ENCODE results near the gene SP140L.
"Not testable (repeated sequence)": the region's sequence is repeated elsewhere in the genome, so short reads cannot be mapped to it uniquely, and the experiment has no call there.

Gene SP140L

GRCh38 chr2:230400041-230400440 lies 73.0 kb downstream of the SP140L start:
- H3K4me3 Mint-ChIP-seq: no peak overlapping the region
- H3K36me3 Mint-ChIP-seq: peaks cover 44% of the 10 kb centered on the region
- no peaks in the 10 kb centered on the region for H3K27me3 Mint-ChIP-seq
- H3K27ac Mint-ChIP-seq: peak overlapping the region; percentile 72
- H3K9me3 Mint-ChIP-seq: no peaks in the 10 kb centered on the region
- H3K4me1 Mint-ChIP-seq: peaks cover 4% of the 10 kb centered on the region

- no peaks in the 10 kb centered on the region for H3K9me3 Mint-ChIP-seq
- H3K4me1 Mint-ChIP-seq: peaks cover 4% of the 10 kb centered on the region
- H3K27ac Mint-ChIP-seq: peak overlapping the region; percentile 72
- no peaks in the 10 kb centered on the region for H3K27me3 Mint-ChIP-seq
- peaks cover 40% of the 10 kb centered on the region for H3K36me3 Mint-ChIP-seq
- H3K4me3 Mint-ChIP-seq: no peak overlapping the region
Measured at GRCh38 chr2:230400454-230400853, 73.5 kb downstream of the SP140L start.

- peaks cover 34% of the 10 kb centered on the region for H3K36me3 Mint-ChIP-seq
- not testable (repeated sequence) for H3K4me1 Mint-ChIP-seq, H3K27me3 Mint-ChIP-seq, H3K4me3 Mint-ChIP-seq, H3K9me3 Mint-ChIP-seq, H3K27ac Mint-ChIP-seq
Measured at GRCh38 chr2:230401026-230401425, 74.0 kb downstream of the SP140L start.

- no peak overlapping the region for H3K27ac Mint-ChIP-seq
- H3K36me3 Mint-ChIP-seq: peaks cover 30% of the 10 kb centered on the region
Measured at GRCh38 chr2:230403746-230404145, 76.8 kb downstream of the SP140L start.

GRCh38 chr2:230405824-230406223 lies 78.8 kb downstream of the SP140L start:
- peaks cover 35% of the 10 kb centered on the region for H3K4me1 Mint-ChIP-seq
- H3K9me3 Mint-ChIP-seq: no peaks in the 10 kb centered on the region
- H3K36me3 Mint-ChIP-seq: peaks cover 26% of the 10 kb centered on the region
- peak overlapping the region; percentile 55 for H3K27ac Mint-ChIP-seq
- H3K4me3 Mint-ChIP-seq: no peak overlapping the region
- no peaks in the 10 kb centered on the region for H3K27me3 Mint-ChIP-seq

More at GRCh38 chr2:230403746-230404145, 76.8 kb downstream of the SP140L start:
- Mint-ChIP-seq H3K4me3 (no peak overlapping the region), H3K9me3 (no peaks in the 10 kb centered on the region), H3K27me3 (no peaks in the 10 kb centered on the region), H3K4me1 (peaks cover 17% of the 10 kb centered on the region)

- Mint-ChIP-seq H3K4me3 (no peak overlapping the region), H3K36me3 (peaks cover 18% of the 10 kb centered on the region), H3K4me1 (peaks cover 57% of the 10 kb centered on the region), H3K27ac (peak overlapping the region; percentile 65), H3K27me3 (no peaks in the 10 kb centered on the region), H3K9me3 (no peaks in the 10 kb centered on the region)
Measured at GRCh38 chr2:230408244-230408842, 81.3 kb downstream of the SP140L start.

- H3K9me3 Mint-ChIP-seq: not testable (repeated sequence)
- H3K4me1 Mint-ChIP-seq: peaks cover 66% of the 10 kb centered on the region
Measured at GRCh38 chr2:230409316-230409715, 82.3 kb downstream of the SP140L start.

GRCh38 chr2:230410263-230410662 lies 83.3 kb downstream of the SP140L start:
- Mint-ChIP-seq H3K36me3 (peaks cover 7% of the 10 kb centered on the region), H3K27me3 (no peaks in the 10 kb centered on the region), H3K27ac (peak overlapping the region; percentile 35)

More at GRCh38 chr2:230409316-230409715, 82.3 kb downstream of the SP140L start:
- not testable (repeated sequence) for H3K27me3 Mint-ChIP-seq, H3K4me3 Mint-ChIP-seq
- peaks cover 12% of the 10 kb centered on the region for H3K36me3 Mint-ChIP-seq
- H3K27ac Mint-ChIP-seq: peak overlapping the region; percentile 35

GRCh38 chr2:230410861-230411569 lies 84.0 kb downstream of the SP140L start:
- Mint-ChIP-seq H3K4me3 (peak overlapping the region; percentile 96), H3K27me3 (no peaks in the 10 kb centered on the region), H3K27ac (peak overlapping the region; percentile 97), H3K36me3 (peaks cover 7% of the 10 kb centered on the region), H3K4me1 (peaks cover 83% of the 10 kb centered on the region), H3K9me3 (no peaks in the 10 kb centered on the region)

More at GRCh38 chr2:230410263-230410662, 83.3 kb downstream of the SP140L start:
- H3K4me3 Mint-ChIP-seq: no peak overlapping the region
- H3K4me1 Mint-ChIP-seq: peaks cover 76% of the 10 kb centered on the region
- no peaks in the 10 kb centered on the region for H3K9me3 Mint-ChIP-seq

GRCh38 chr2:230411570-230412370 lies 84.8 kb downstream of the SP140L start:
- H3K27me3 Mint-ChIP-seq: no peaks in the 10 kb centered on the region
- peaks cover 84% of the 10 kb centered on the region for H3K4me1 Mint-ChIP-seq
- H3K27ac Mint-ChIP-seq: peak overlapping the region; percentile 97
- H3K36me3 Mint-ChIP-seq: peaks cover 3% of the 10 kb centered on the region
- no peaks in the 10 kb centered on the region for H3K9me3 Mint-ChIP-seq
- H3K4me3 Mint-ChIP-seq: peak overlapping the region; percentile 96

GRCh38 chr2:230412371-230412711 lies 85.3 kb downstream of the SP140L start:
- Mint-ChIP-seq H3K27ac (peak overlapping the region; percentile 90), H3K4me3 (peak overlapping the region; percentile 96), H3K36me3 (no peaks in the 10 kb centered on the region), H3K9me3 (no peaks in the 10 kb centered on the region), H3K27me3 (no peaks in the 10 kb centered on the region), H3K4me1 (peaks cover 80% of the 10 kb centered on the region)

- Mint-ChIP-seq H3K9me3 (no peaks in the 10 kb centered on the region), H3K4me3 (peak overlapping the region; percentile 96), H3K27me3 (no peaks in the 10 kb centered on the region), H3K36me3 (peaks cover 2% of the 10 kb centered on the region), H3K4me1 (peaks cover 80% of the 10 kb centered on the region), H3K27ac (peak overlapping the region; percentile 74)
Measured at GRCh38 chr2:230412846-230413245, 85.9 kb downstream of the SP140L start.

- H3K27me3 Mint-ChIP-seq: no peaks in the 10 kb centered on the region
- H3K27ac Mint-ChIP-seq: peak overlapping the region; percentile 98
- H3K9me3 Mint-ChIP-seq: no peaks in the 10 kb centered on the region
- peak overlapping the region; percentile 15 for H3K4me3 Mint-ChIP-seq
- peaks cover 77% of the 10 kb centered on the region for H3K4me1 Mint-ChIP-seq
- peaks cover 5% of the 10 kb centered on the region for H3K36me3 Mint-ChIP-seq
Measured at GRCh38 chr2:230413479-230413878, 86.5 kb downstream of the SP140L start.

- H3K27me3 Mint-ChIP-seq: no peaks in the 10 kb centered on the region
- H3K4me1 Mint-ChIP-seq: peaks cover 77% of the 10 kb centered on the region
- H3K4me3 Mint-ChIP-seq: peak overlapping the region; percentile 3
- H3K9me3 Mint-ChIP-seq: no peaks in the 10 kb centered on the region
- H3K27ac Mint-ChIP-seq: peak overlapping the region; percentile 98
- peaks cover 10% of the 10 kb centered on the region for H3K36me3 Mint-ChIP-seq
Measured at GRCh38 chr2:230414302-230414701, 87.3 kb downstream of the SP140L start.

- peak within 1 kb of the TSS; percentile 97 for H3K4me3 Mint-ChIP-seq
- peaks cover 16% of the 10 kb centered on the region for H3K36me3 Mint-ChIP-seq
- no peaks in the 10 kb centered on the region for H3K27me3 Mint-ChIP-seq
- H3K9me3 Mint-ChIP-seq: no peaks in the 10 kb centered on the region
- peaks cover 80% of the 10 kb centered on the region for H3K4me1 Mint-ChIP-seq
- H3K27ac Mint-ChIP-seq: peak within 1 kb of the TSS; percentile 98
Measured at GRCh38 chr2:230416061-230416721, 89.2 kb downstream of the SP140L start, which contains the start of gene SP100. SP100 (plus strand) TSS chr2:230416201; CDS start chr2:230416297, 96 bp downstream.

All from activated naive CD4-positive, alpha-beta T cell treated with anti-CD3 and anti-CD28 coated beads, Interleukin-2, amount 50 U/mL, for 24 hours (primary cell).